OCI-LY1 (cell line): ENCODE measurements around the gene DNAJB8.
A peak's percentile ranks its signal among the peaks of the same experiment; 100 is the strongest.

Source experiments
- H2AFZ ChIP-seq: fragments of 200-600 bp; sonication (generic), shearing (Covaris generic); 2 replicates; pipeline ENCODE4 v1.6.0; 2014; ENCODE audit warnings: antibody characterized with exemption, mild to moderate bottlenecking, low read length
- H3F3A ChIP-seq: fragments of 200-600 bp; sonication (generic), shearing (Covaris generic); 2 replicates; pipeline ENCODE4 v1.6.0; 2014; ENCODE audit warnings: mild to moderate bottlenecking, antibody characterized with exemption, low read length, moderate library complexity; ENCODE audit not compliant: insufficient read depth
- H3K27ac ChIP-seq: fragments of 200-600 bp; sonication (generic); 2 replicates; pipeline ENCODE4 v1.5.1; 2014; ENCODE audit warnings: low read length, mixed run types, mild to moderate bottlenecking, low read depth; ENCODE audit not compliant: poor library complexity, severe bottlenecking
- H3K27me3 ChIP-seq: fragments of 200-600 bp; sonication (generic); 2 replicates; pipeline ENCODE4 v1.6.0; 2014; ENCODE audit warnings: antibody characterized with exemption, mild to moderate bottlenecking, low read length, moderate library complexity; ENCODE audit not compliant: insufficient read depth
- H3K36me3 ChIP-seq: fragments of 200-600 bp; sonication (generic); 2 replicates; pipeline ENCODE4 v1.6.1; 2014; ENCODE audit warnings: mild to moderate bottlenecking, antibody characterized with exemption, low read length, moderate library complexity, mixed read lengths; ENCODE audit not compliant: insufficient read depth
- H3K4me1 ChIP-seq: fragments of 200-600 bp; sonication (generic); 2 replicates; pipeline ENCODE4 v1.5.1; 2014; ENCODE audit warnings: mild to moderate bottlenecking, low read length, moderate library complexity; ENCODE audit not compliant: insufficient read depth, severe bottlenecking
- H3K4me2 ChIP-seq: fragments of 200-600 bp; sonication (generic), shearing (Covaris generic); 2 replicates; pipeline ENCODE4 v1.6.1; 2014; ENCODE audit warnings: low read length
- H3K4me3 ChIP-seq: fragments of 200-600 bp; sonication (generic); 2 replicates; pipeline ENCODE4 v1.5.1; 2014; ENCODE audit warnings: low read length, low read depth, mild to moderate bottlenecking, mixed read lengths; ENCODE audit not compliant: poor library complexity, severe bottlenecking
- H3K79me2 ChIP-seq: fragments of 200-600 bp; shearing (Covaris generic); 2 replicates; pipeline ENCODE4 v1.6.1; 2016; ENCODE audit warnings: mixed run types, low read length, mixed read lengths; ENCODE audit not compliant: insufficient read depth
- H3K9ac ChIP-seq: fragments of 200-600 bp; sonication (generic), shearing (Covaris generic); 2 replicates; pipeline ENCODE4 v1.6.1; 2014; ENCODE audit warnings: mild to moderate bottlenecking, low read length, mixed read lengths
- H3K9me2 ChIP-seq: fragments of 200-600 bp; sonication (generic), shearing (Covaris generic); 2 replicates; pipeline ENCODE4 v1.6.1; 2014; ENCODE audit warnings: low read depth, mild to moderate bottlenecking, low read length, mixed read lengths
- H3K9me3 ChIP-seq: fragments of 200-600 bp; shearing (Covaris generic); 2 replicates; pipeline ENCODE4 v1.6.1; 2014; ENCODE audit warnings: low read length, mixed read lengths
- H4K20me1 ChIP-seq: fragments of 200-600 bp; sonication (generic), shearing (Covaris generic); 2 replicates; pipeline ENCODE4 v1.6.0; 2016; ENCODE audit warnings: mild to moderate bottlenecking, low read length; ENCODE audit not compliant: insufficient read depth
- EZH2 ChIP-seq: fragments of 200-600 bp; sonication (generic), shearing (Covaris generic); IDR thresholded peaks from 2 replicates; pipeline ENCODE4 v1.8.0; 2017; ENCODE audit warnings: borderline replicate concordance, mixed run types, mild to moderate bottlenecking, antibody characterized with exemption, low read length, moderate library complexity, mixed read lengths
- TF ChIP-seq, protein P1 (sequence below): fragments of 200-600 bp; sonication (generic), shearing (Covaris generic); IDR thresholded peaks from 2 replicates; pipeline ENCODE4 v1.5.1; 2017; ENCODE audit warnings: mild to moderate bottlenecking, antibody characterized with exemption, low read length, moderate library complexity, mixed read lengths

Gene DNAJB8

DNA sequence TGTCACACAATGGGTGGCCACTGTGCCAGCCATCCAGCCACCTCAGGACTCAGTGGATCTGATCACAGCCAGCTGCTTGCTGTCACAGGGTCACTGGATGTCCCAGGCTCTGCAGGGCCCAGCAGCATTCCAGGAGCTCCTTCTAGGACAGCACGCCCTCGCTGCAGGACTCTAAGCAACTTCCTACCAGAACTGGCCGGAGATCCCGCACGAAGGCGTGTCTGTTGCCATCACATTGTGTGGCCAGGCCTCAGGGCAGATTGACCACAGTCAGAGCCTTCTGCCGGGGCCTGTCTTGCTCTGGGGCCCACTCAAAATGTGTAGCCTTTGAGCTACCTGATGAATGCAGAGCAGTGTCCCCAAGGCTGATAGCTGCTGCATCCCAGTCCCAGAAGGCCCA, 24.6 kb downstream of the DNAJB8 start:
- Histone ChIP-seq H3K4me3 (no peak overlapping the region), H3K27ac (no peak overlapping the region), H2AFZ (no peak overlapping the region), H3K36me3 (no peaks in the 10 kb centered on the region), H3K9me3 (no peaks in the 10 kb centered on the region), H3K4me1 (no peaks in the 10 kb centered on the region), H3K79me2 (no peaks in the 10 kb centered on the region), H3K27me3 (peaks cover 15% of the 10 kb centered on the region; the same call in 1 of the 2 replicates), H3K4me2 (no peak overlapping the region), H3K9me2 (no peaks in the 10 kb centered on the region), H4K20me1 (no peaks in the 10 kb centered on the region), H3F3A (no peaks in the 10 kb centered on the region), H3K9ac (no peak overlapping the region)
- no peak for TF ChIP-seq EZH2
- TF ChIP-seq, protein P1, sequence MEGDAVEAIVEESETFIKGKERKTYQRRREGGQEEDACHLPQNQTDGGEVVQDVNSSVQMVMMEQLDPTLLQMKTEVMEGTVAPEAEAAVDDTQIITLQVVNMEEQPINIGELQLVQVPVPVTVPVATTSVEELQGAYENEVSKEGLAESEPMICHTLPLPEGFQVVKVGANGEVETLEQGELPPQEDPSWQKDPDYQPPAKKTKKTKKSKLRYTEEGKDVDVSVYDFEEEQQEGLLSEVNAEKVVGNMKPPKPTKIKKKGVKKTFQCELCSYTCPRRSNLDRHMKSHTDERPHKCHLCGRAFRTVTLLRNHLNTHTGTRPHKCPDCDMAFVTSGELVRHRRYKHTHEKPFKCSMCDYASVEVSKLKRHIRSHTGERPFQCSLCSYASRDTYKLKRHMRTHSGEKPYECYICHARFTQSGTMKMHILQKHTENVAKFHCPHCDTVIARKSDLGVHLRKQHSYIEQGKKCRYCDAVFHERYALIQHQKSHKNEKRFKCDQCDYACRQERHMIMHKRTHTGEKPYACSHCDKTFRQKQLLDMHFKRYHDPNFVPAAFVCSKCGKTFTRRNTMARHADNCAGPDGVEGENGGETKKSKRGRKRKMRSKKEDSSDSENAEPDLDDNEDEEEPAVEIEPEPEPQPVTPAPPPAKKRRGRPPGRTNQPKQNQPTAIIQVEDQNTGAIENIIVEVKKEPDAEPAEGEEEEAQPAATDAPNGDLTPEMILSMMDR = no peak

DNA sequence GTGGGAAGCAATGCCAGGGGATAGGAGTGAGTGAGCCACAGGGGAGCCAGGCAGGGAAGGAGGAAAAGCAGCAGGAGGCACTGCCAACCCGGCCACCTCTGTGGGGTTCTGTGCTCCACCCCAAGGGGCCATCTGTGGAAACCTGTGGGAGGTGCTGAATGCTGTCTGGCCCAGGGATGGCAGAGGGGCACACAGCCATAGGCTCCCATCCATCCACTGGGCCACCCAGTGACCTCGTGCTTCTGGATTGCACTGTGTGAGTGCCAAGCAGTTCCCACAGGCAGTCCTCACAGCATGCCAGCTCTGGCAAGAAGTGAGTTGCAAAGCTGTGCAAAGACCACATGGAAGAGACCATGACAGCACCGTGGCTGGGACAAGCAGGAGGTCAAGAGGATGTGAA, 27.5 kb downstream of the DNAJB8 start:
- no peak overlapping the region for H3K4me2 ChIP-seq
- TF ChIP-seq EZH2 = no peak
- TF ChIP-seq, protein P1 = no peak
- no peak overlapping the region for H3K27ac ChIP-seq
- H3K4me1 ChIP-seq = no peaks in the 10 kb centered on the region
- no peaks in the 10 kb centered on the region for H3K79me2 ChIP-seq
- peaks cover 24% of the 10 kb centered on the region; the same call in 1 of the 2 replicates for H3K27me3 ChIP-seq
- H3K4me3 ChIP-seq = no peak overlapping the region
- no peaks in the 10 kb centered on the region for H3K9me3 ChIP-seq
- H3K9me2 ChIP-seq = no peaks in the 10 kb centered on the region
- H3F3A ChIP-seq = no peaks in the 10 kb centered on the region
- H3K36me3 ChIP-seq = no peaks in the 10 kb centered on the region
- H3K9ac ChIP-seq = no peak overlapping the region
- no peak overlapping the region for H2AFZ ChIP-seq
- H4K20me1 ChIP-seq = no peaks in the 10 kb centered on the region

DNA sequence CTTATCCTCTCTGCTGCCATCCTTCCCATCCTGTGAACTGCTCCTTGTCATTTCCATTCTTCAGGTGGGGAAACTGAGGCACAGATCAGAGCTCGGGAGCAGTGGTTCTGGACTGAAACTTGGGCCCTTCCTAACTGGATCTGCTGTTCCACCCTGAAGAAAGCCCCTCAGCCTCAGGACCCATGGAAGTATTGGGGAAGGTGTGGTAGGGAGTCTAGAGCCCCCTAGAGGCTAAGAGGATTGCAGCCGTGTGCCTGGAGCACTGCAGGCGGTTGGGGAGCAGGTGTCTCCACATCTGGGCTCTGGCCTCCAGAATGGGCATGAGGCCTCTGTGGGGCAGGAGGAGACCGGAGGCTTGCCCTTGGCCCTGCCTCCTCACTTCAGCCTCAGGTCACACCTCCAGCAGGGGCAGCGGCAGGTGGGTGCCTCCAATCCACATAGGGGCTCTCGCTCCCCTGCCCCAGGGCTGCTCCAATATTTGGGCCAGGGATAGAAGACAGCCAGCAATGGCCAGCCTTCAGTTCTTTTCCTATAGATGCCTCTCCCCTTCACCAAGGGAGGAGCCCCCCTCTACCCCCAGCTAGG, 28.1 kb downstream of the DNAJB8 start:
- Histone ChIP-seq H3K4me1 (no peaks in the 10 kb centered on the region), H4K20me1 (no peaks in the 10 kb centered on the region), H3K27ac (no peak overlapping the region), H3K9ac (no peak overlapping the region), H3K9me2 (no peaks in the 10 kb centered on the region), H3K4me3 (no peak overlapping the region), H3K4me2 (no peak overlapping the region), H3F3A (no peaks in the 10 kb centered on the region), H2AFZ (no peak overlapping the region), H3K79me2 (no peaks in the 10 kb centered on the region), H3K9me3 (no peaks in the 10 kb centered on the region), H3K27me3 (peaks cover 23% of the 10 kb centered on the region; the same call in 1 of the 2 replicates), H3K36me3 (no peaks in the 10 kb centered on the region)
- TF ChIP-seq EZH2 = no peak
- TF ChIP-seq, protein P1 = peak; percentile 83
